Right ventricle myocardium superior (tissue), 1 donor: ENCODE results near the gene CYB5R3. TPM values are rescaled to one million over a fixed set of nuclear protein-coding genes. Genes with fewer than 3 reads are reported as not detected.
"Not testable (repeated sequence)": the region's sequence is repeated elsewhere in the genome, so short reads cannot be mapped to it uniquely, and the experiment has no call there.

Experiments used
- ATAC-seq: fragments of 200-7000 bp; cut with Tn5 transposase; one replicate; pipeline ENCODE4 v1.9.1; 2020; ENCODE audit warnings: mild to moderate bottlenecking; ENCODE audit not compliant: poor library complexity
- DNase-seq: peaks from one replicate; pipeline ENCODE4 v3.0.0-alpha.2; 2020
- intact Hi-C: fragments of 100-400 bp; cut with DNase I; formaldehyde crosslinking; loops from one replicate; pipeline ENCODE4 v1.11.2; 2022
- total RNA-seq: library from RNA; stranded (reverse); fragmentation: NEBNext Ultra II Directional; extraction: Animal tissue kit (Norgen Biotek cat#: 25700); gene quantifications from one replicate; pipeline ENCODE4 v1.2.1, GENCODE V29; 2021
- donor health status: DM: no; HTN: yes; CAD: no; lungs with severe emphysema.

CYB5R3 gene
- total RNA-seq, 1 donor from 2014 or later, result 216 TPM

GRCh38 chr22:42632096-42632495, 17.1 kb downstream of the CYB5R3 start:
- intact Hi-C loops, result no loop called here
- DNase-seq, result no peak
- ATAC-seq, result no peak

- ATAC-seq, result no peak
Observed at GRCh38 chr22:42630901-42631602, 18.1 kb downstream of the CYB5R3 start.

GRCh38 chr22:42630211-42630610, 19.0 kb downstream of the CYB5R3 start:
- no peak for DNase-seq
- intact Hi-C loops, result no loop called here
- ATAC-seq, result no peak

More at GRCh38 chr22:42630901-42631602, 18.1 kb downstream of the CYB5R3 start:
- intact Hi-C loops, result no loop called here
- no peak for DNase-seq

- intact Hi-C loops, result no loop called here
- ATAC-seq (no peak), DNase-seq (no peak)
Observed at GRCh38 chr22:42627981-42628380, 21.2 kb downstream of the CYB5R3 start.

- intact Hi-C loops, result no loop called here
- no peak for DNase-seq
Observed at GRCh38 chr22:42626951-42627625, 22.1 kb downstream of the CYB5R3 start.

GRCh38 chr22:42626431-42626830, 22.8 kb downstream of the CYB5R3 start:
- intact Hi-C loops, result no loop called here
- ATAC-seq (no peak), DNase-seq (no peak)

More at GRCh38 chr22:42626951-42627625, 22.1 kb downstream of the CYB5R3 start:
- ATAC-seq, result no peak

- intact Hi-C loops, result no loop called here
- ATAC-seq (no peak), DNase-seq (no peak)
Observed at GRCh38 chr22:42625416-42625815, 23.8 kb downstream of the CYB5R3 start.

GRCh38 chr22:42624551-42625106, 24.6 kb downstream of the CYB5R3 start:
- DNase-seq, result no peak
- intact Hi-C loops, result no loop called here
- no peak for ATAC-seq

GRCh38 chr22:42623756-42624441, 25.3 kb downstream of the CYB5R3 start:
- DNase-seq (no peak), ATAC-seq (no peak)
- intact Hi-C loops, result no loop called here

GRCh38 chr22:42623301-42623751, 25.9 kb downstream of the CYB5R3 start:
- intact Hi-C loops, result no loop called here
- ATAC-seq, result no peak
- DNase-seq, result no peak

- intact Hi-C loops, result no loop called here
Observed at GRCh38 chr22:42622061-42622710, 27.0 kb downstream of the CYB5R3 start.

GRCh38 chr22:42621505-42622002, 27.6 kb downstream of the CYB5R3 start:
- intact Hi-C loops, result no loop called here
- DNase-seq (peak; percentile 82), ATAC-seq (peak; percentile 74)

More at GRCh38 chr22:42622061-42622710, 27.0 kb downstream of the CYB5R3 start:
- DNase-seq, result no peak
- no peak for ATAC-seq

GRCh38 chr22:42620084-42620483, 29.1 kb downstream of the CYB5R3 start:
- intact Hi-C loops, result no loop called here
- no peak for DNase-seq
- no peak for ATAC-seq

GRCh38 chr22:42619261-42620063, 29.7 kb downstream of the CYB5R3 start:
- DNase-seq (no peak), ATAC-seq (no peak)
- intact Hi-C loops, result no loop called here

- intact Hi-C loops, result no loop called here
- DNase-seq (no peak), ATAC-seq (no peak)
Observed at GRCh38 chr22:42617155-42617983, 31.8 kb downstream of the CYB5R3 start.

- ATAC-seq, result peak; percentile 5
- intact Hi-C loops, result not testable (repeated sequence)
- peak; percentile 57 for DNase-seq
Observed at GRCh38 chr22:42615860-42616175, 33.4 kb downstream of the CYB5R3 start.
